ENCODE results near the gene CRELD2. TPM values are rescaled to one million over a fixed set of nuclear protein-coding genes. Genes with fewer than 3 reads are reported as not detected.

CRELD2 gene
- polyA plus RNA-seq, 1 donor (not counting 4 experiments of a cell fraction or from before 2014, with no cell fraction given), result 33.5 TPM

DNA sequence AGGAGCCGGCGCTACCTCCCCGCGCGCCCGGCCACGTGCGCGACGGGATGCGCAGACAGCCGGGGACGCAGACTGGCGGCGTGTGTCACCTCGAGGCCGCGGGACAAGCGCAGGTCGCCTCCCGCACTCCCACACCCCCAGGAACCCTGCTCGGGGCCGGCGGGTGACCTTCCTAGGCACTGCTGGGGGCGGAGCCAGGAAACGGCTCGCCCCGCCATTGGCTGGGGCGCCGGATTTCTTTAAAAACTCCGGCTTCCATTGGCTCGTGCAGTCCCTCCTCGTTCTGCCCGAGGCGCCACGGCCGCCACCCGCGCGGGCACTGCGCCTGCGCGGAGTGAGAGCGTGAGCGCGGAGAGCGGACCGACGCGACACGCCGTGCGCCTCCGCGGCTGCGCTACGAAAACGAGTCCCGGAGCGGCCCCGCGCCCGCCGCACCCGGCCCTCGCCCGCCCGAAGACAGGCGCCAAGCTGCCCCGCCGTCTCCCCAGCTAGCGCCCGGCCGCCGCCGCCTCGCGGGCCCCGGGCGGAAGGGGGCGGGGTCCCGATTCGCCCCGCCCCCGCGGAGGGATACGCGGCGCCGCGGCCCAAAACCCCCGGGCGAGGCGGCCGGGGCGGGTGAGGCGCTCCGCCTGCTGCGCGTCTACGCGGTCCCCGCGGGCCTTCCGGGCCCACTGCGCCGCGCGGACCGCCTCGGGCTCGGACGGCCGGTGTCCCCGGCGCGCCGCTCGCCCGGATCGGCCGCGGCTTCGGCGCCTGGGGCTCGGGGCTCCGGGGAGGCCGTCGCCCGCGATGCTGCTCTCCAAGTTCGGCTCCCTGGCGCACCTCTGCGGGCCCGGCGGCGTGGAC is 41.9 kb downstream of the CRELD2 start, which contains the start of gene PIM3:
Gene PIM3, plus strand, starts transcription at position 614 of the 846 bp plus-strand sequence. Its CDS starts 176 bp downstream, at position 790.
- peaks cover 23% of the 10 kb centered on the region for H3K79me2 ChIP-seq (ENCODE audit: control insufficient read depth, insufficient read depth, low read length)

DNA sequence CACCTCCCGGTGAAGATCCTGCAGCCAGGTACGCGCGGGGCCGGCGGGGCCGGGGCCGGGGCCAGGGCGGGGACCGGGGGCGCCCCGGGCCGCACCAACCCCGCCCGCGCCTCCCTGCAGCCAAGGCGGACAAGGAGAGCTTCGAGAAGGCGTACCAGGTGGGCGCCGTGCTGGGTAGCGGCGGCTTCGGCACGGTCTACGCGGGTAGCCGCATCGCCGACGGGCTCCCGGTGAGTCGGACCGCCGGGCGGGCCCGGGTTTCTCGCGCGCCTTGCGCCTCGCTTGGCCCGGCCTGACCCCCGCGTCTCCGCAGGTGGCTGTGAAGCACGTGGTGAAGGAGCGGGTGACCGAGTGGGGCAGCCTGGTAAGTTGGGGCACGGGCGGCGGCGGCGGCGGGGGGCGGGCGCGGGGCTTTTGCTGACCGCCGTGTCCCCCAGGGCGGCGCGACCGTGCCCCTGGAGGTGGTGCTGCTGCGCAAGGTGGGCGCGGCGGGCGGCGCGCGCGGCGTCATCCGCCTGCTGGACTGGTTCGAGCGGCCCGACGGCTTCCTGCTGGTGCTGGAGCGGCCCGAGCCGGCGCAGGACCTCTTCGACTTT is 42.7 kb downstream of the CRELD2 start:
- H3K27me3 ChIP-seq (ENCODE audit: control insufficient read depth, extremely low read depth, insufficient read depth, low read length), result no peaks in the 10 kb centered on the region
- H3K79me2 ChIP-seq (ENCODE audit: control insufficient read depth, insufficient read depth, low read length), result peaks cover 23% of the 10 kb centered on the region
- DNase-seq (ENCODE audit: low read depth, low spot score) (no peak), FAIRE-seq (no peak)
- no peak overlapping the region for H2AFZ ChIP-seq (ENCODE audit: control insufficient read depth, low read length)
- dilution Hi-C loops (cut with MboI; ENCODE audit: extremely low pct_ligation_motif_present, low sequenced_read_pairs), result no loop called here
- peak overlapping the region; percentile 82 for H3K4me2 ChIP-seq (ENCODE audit: control insufficient read depth, extremely low read depth, insufficient read depth, low read depth, low read length)
- H4K20me1 ChIP-seq (ENCODE audit: control insufficient read depth, extremely low read depth, insufficient read depth, low read length), result peaks cover 6% of the 10 kb centered on the region
- H3K4me3 ChIP-seq (ENCODE audit: control insufficient read depth in 2 of 3, extremely low read depth in 1 of 3, insufficient read depth in 2 of 3, low read depth in 1 of 3, low read length in 3 of 3), result peak overlapping the region; percentile 65 to 79 (median 76)
- H3K9me1 ChIP-seq (ENCODE audit: control insufficient read depth, extremely low read depth, insufficient read depth, low read length), result no peaks in the 10 kb centered on the region
- TF ChIP-seq, protein P1, sequence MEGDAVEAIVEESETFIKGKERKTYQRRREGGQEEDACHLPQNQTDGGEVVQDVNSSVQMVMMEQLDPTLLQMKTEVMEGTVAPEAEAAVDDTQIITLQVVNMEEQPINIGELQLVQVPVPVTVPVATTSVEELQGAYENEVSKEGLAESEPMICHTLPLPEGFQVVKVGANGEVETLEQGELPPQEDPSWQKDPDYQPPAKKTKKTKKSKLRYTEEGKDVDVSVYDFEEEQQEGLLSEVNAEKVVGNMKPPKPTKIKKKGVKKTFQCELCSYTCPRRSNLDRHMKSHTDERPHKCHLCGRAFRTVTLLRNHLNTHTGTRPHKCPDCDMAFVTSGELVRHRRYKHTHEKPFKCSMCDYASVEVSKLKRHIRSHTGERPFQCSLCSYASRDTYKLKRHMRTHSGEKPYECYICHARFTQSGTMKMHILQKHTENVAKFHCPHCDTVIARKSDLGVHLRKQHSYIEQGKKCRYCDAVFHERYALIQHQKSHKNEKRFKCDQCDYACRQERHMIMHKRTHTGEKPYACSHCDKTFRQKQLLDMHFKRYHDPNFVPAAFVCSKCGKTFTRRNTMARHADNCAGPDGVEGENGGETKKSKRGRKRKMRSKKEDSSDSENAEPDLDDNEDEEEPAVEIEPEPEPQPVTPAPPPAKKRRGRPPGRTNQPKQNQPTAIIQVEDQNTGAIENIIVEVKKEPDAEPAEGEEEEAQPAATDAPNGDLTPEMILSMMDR (optimal IDR thresholded peaks at IDR 0.05 in 1 of 3, IDR thresholded peaks at IDR 0.05 in 1 of 3, conservative IDR thresholded peaks at IDR 0.05 in 1 of 3; ENCODE audit: extremely low read depth in 1 of 3, insufficient read depth in 2 of 3, low read length in 3 of 3), result no peak
- TF ChIP-seq EZH2 (IDR thresholded peaks at IDR 0.05; ENCODE audit: low read length), result no peak
- H3K4me1 ChIP-seq (ENCODE audit: control insufficient read depth, extremely low read depth, insufficient read depth, low read length), result peaks cover 18% of the 10 kb centered on the region
- peak overlapping the region; percentile 81 for H3K27ac ChIP-seq (ENCODE audit: control insufficient read depth, insufficient read depth, low read length)
- peak overlapping the region; percentile 88 for H3K9ac ChIP-seq (ENCODE audit: control insufficient read depth, extremely low read depth, insufficient read depth, low read length)
- no peaks in the 10 kb centered on the region for H3K9me3 ChIP-seq (ENCODE audit: control insufficient read depth, low read depth, low read length)
- H3K36me3 ChIP-seq (ENCODE audit: control insufficient read depth in 2 of 2, extremely low read depth in 1 of 2, insufficient read depth in 2 of 2, low read length in 2 of 2), result peaks cover 10 to 16% of the 10 kb centered on the region in 2 experiments

More for the DNA sequence above, 41.9 kb downstream of the CRELD2 start, which contains the start of gene PIM3:
- Histone ChIP-seq H3K4me1 (ENCODE audit: control insufficient read depth, extremely low read depth, insufficient read depth, low read length) (peaks cover 18% of the 10 kb centered on the region), H3K9me1 (ENCODE audit: control insufficient read depth, extremely low read depth, insufficient read depth, low read length) (no peaks in the 10 kb centered on the region), H3K27me3 (ENCODE audit: control insufficient read depth, extremely low read depth, insufficient read depth, low read length) (no peaks in the 10 kb centered on the region), H3K27ac (ENCODE audit: control insufficient read depth, insufficient read depth, low read length) (peak within 1 kb of the TSS; percentile 81), H4K20me1 (ENCODE audit: control insufficient read depth, extremely low read depth, insufficient read depth, low read length) (peaks cover 6% of the 10 kb centered on the region), H3K4me3 (ENCODE audit: control insufficient read depth in 2 of 3, extremely low read depth in 1 of 3, insufficient read depth in 2 of 3, low read depth in 1 of 3, low read length in 3 of 3) (peak within 1 kb of the TSS; percentile 66 to 79 (median 76)), H3K9ac (ENCODE audit: control insufficient read depth, extremely low read depth, insufficient read depth, low read length) (peak within 1 kb of the TSS; percentile 88), H3K9me3 (ENCODE audit: control insufficient read depth, low read depth, low read length) (no peaks in the 10 kb centered on the region), H3K4me2 (ENCODE audit: control insufficient read depth, extremely low read depth, insufficient read depth, low read depth, low read length) (peak within 1 kb of the TSS; percentile 82), H3K36me3 (ENCODE audit: control insufficient read depth in 2 of 2, extremely low read depth in 1 of 2, insufficient read depth in 2 of 2, low read length in 2 of 2) (peaks cover 10 to 16% of the 10 kb centered on the region in 2 experiments), H2AFZ (ENCODE audit: control insufficient read depth, low read length) (peak within 1 kb of the TSS; percentile 53)
- DNase-seq (ENCODE audit: low read depth, low spot score), result peak; percentile 74
- TF ChIP-seq EZH2 (IDR thresholded peaks at IDR 0.05; ENCODE audit: low read length), result no peak
- TF ChIP-seq, protein P1 (optimal IDR thresholded peaks at IDR 0.05 in 1 of 3, IDR thresholded peaks at IDR 0.05 in 1 of 3, conservative IDR thresholded peaks at IDR 0.05 in 1 of 3; ENCODE audit: extremely low read depth in 1 of 3, insufficient read depth in 2 of 3, low read length in 3 of 3), result no peak
- no peak for FAIRE-seq
- dilution Hi-C loops (cut with MboI; ENCODE audit: extremely low pct_ligation_motif_present, low sequenced_read_pairs), result no loop called here
